HepG2 (cell line): Measurements from ENCODE around the gene CFAP43. TPM values are rescaled to one million over a fixed set of nuclear protein-coding genes. Genes with fewer than 3 reads are reported as not detected.
A peak's percentile ranks its signal among the peaks of the same experiment; 100 is the strongest.

ENCODE experiments used
- BRCA1 ChIP-seq: sonication (generic); formaldehyde crosslinking; IDR thresholded peaks from 2 replicates; pipeline ENCODE4 v1.4.0; 2020; ENCODE audit warnings: missing genetic modification reagents
- CC2D1A ChIP-seq: sonication (generic); formaldehyde crosslinking; IDR thresholded peaks from 2 replicates; pipeline ENCODE4 v1.8.1; 2023; ENCODE audit warnings: mild to moderate bottlenecking, missing genetic modification reagents
- MBD4 ChIP-seq: IDR thresholded peaks from 2 replicates; pipeline ENCODE4 v1.6.1; 2012; ENCODE audit warnings: low read length, inconsistent platforms, borderline replicate concordance
- MIER3 ChIP-seq: IDR thresholded peaks from 2 replicates; pipeline ENCODE4 v1.6.1; 2016; ENCODE audit warnings: missing compliant biosample characterization, borderline replicate concordance
- MTF2 ChIP-seq: sonication (generic); formaldehyde crosslinking; IDR thresholded peaks from 2 replicates; pipeline ENCODE4 v1.5.0; 2020; ENCODE audit warnings: missing genetic modification reagents, borderline replicate concordance
- NFE2L1 ChIP-seq: sonication (generic); formaldehyde crosslinking; IDR thresholded peaks from 2 replicates; pipeline ENCODE4 v1.4.0; 2020; ENCODE audit warnings: missing genetic modification reagents, mild to moderate bottlenecking, borderline replicate concordance
- NONO ChIP-seq, 2 experiments: fragments of 450-650 bp in 1 of 2; sonication (generic) in 1 of 2; formaldehyde crosslinking in 1 of 2; IDR thresholded peaks in 1 of 2; conservative IDR thresholded peaks in 1 of 2; 2 replicates each; pipeline versions ENCODE4 v1.6.1 to v1.8.0; 2017 to 2022; ENCODE audit warnings: mild to moderate bottlenecking in 1 of 2, missing genetic modification reagents in 1 of 2, moderate library complexity in 1 of 2
- NR2C2 ChIP-seq: sonication (generic); formaldehyde crosslinking; IDR thresholded peaks from 2 replicates; pipeline ENCODE4 v1.4.0; 2020; ENCODE audit warnings: missing genetic modification reagents, mild to moderate bottlenecking, moderate library complexity, borderline replicate concordance
- NR3C1 ChIP-seq: sonication (generic); formaldehyde crosslinking; IDR thresholded peaks from 2 replicates; pipeline ENCODE4 v1.4.0; 2020; ENCODE audit warnings: missing genetic modification reagents
- SOX6 ChIP-seq, 2 experiments: fragments of 450-650 bp in 1 of 2; sonication (generic) in 1 of 2; formaldehyde crosslinking in 1 of 2; IDR thresholded peaks; 2 replicates each; pipeline versions ENCODE4 v1.4.0 to v1.6.1; 2017 to 2020; ENCODE audit warnings: antibody characterized with exemption in 1 of 2, mild to moderate bottlenecking in 1 of 2, missing genetic modification reagents in 1 of 2
- SRSF1 ChIP-seq: fragments of 200-400 bp; formaldehyde crosslinking; optimal IDR thresholded peaks from 2 replicates; pipeline ENCODE3; 2017; ENCODE audit warnings: mild to moderate bottlenecking, low read depth, low read length, moderate library complexity
- TBX3 ChIP-seq: fragments of 450-650 bp; IDR thresholded peaks from 2 replicates; pipeline ENCODE4 v1.6.1; 2017; ENCODE audit warnings: antibody characterized with exemption, mild to moderate bottlenecking, inconsistent platforms, borderline replicate concordance
- ZBTB21 ChIP-seq: sonication (generic); formaldehyde crosslinking; IDR thresholded peaks from 2 replicates; pipeline ENCODE4 v1.4.0; 2020; ENCODE audit warnings: missing genetic modification reagents
- ZFP82 ChIP-seq: sonication (generic); formaldehyde crosslinking; IDR thresholded peaks from 2 replicates; pipeline ENCODE4 v1.5.1; 2020; ENCODE audit warnings: mild to moderate bottlenecking, missing genetic modification reagents, borderline replicate concordance
- ZKSCAN8 ChIP-seq: IDR thresholded peaks from 2 replicates; pipeline ENCODE4 v1.6.1; 2016; ENCODE audit warnings: borderline replicate concordance, missing genetic modification reagents, missing compliant biosample characterization
- ZNF136 ChIP-seq: sonication (generic); formaldehyde crosslinking; IDR thresholded peaks from 2 replicates; pipeline ENCODE4 v1.8.1; 2022; ENCODE audit warnings: low read depth, mild to moderate bottlenecking, moderate library complexity, missing genetic modification reagents
- ZNF207 ChIP-seq: fragments of 450-650 bp; IDR thresholded peaks from 2 replicates; pipeline ENCODE4 v1.6.1; 2016; ENCODE audit warnings: antibody characterized with exemption, borderline replicate concordance
- ZNF709 ChIP-seq: sonication (generic); formaldehyde crosslinking; IDR thresholded peaks from 2 replicates; pipeline ENCODE4 v1.5.0; 2020; ENCODE audit warnings: mild to moderate bottlenecking, missing genetic modification reagents
- ZNF749 ChIP-seq: sonication (generic); formaldehyde crosslinking; IDR thresholded peaks from 2 replicates; pipeline ENCODE4 v1.8.0; 2022; ENCODE audit warnings: mild to moderate bottlenecking, missing genetic modification reagents, moderate library complexity, borderline replicate concordance
- ZNF800 ChIP-seq: sonication (generic); formaldehyde crosslinking; IDR thresholded peaks from 2 replicates; pipeline ENCODE4 v1.4.0; 2020; ENCODE audit warnings: missing genetic modification reagents
- polyA plus RNA-seq, 8 experiments: library from polyadenylated mRNA; depleted of rRNA in 3 of 8; stranded (reverse) in 7 of 8; unstranded in 1 of 8; fragments of >200 nt; fragmentation: Illumina TruSeq in 4 of 8; extraction: Trizol in 4 of 8; gene quantifications; 2 replicates each; pipeline versions ENCODE4 v1.2.1 to v1.2.3, GENCODE V29; 2011 to 2016; ENCODE audit warnings: low read depth in 4 of 8, missing spikeins in 1 of 8, mixed read lengths in 1 of 8; ENCODE audit not compliant: insufficient read depth in 1 of 8
- total RNA-seq, 5 experiments: library from RNA; depleted of rRNA; stranded (reverse); fragments of >200 nt; fragmentation: Illumina TruSeq; extraction: Trizol; gene quantifications; 2 replicates each; pipeline ENCODE4 v1.2.3, GENCODE V29; 2016; ENCODE audit warnings: low read depth in 1 of 5
- TF ChIP-seq, protein P1 (sequence below): IDR thresholded peaks from 2 replicates; pipeline ENCODE4 v1.6.1; 2016; ENCODE audit warnings: low read depth, missing genetic modification reagents, missing compliant biosample characterization

CFAP43 gene
- total and polyA plus RNA-seq, 2 of the 13 experiments (the other 11 are each of a cell fraction or from before 2014, with no cell fraction given) = 0.24 to 0.38 TPM

GRCh38 chr10:104231784-104232612 lies at the start of gene CFAP43 (continued):
- TF ChIP-seq ZBTB21 (CRISPR knock-in tag) (no peak), ZNF709 (no peak), MIER3 (CRISPR knock-in tag) (peak; percentile 39; the same call in 1 of the 2 replicates), ZFP82 (CRISPR knock-in tag) (peak; percentile 52; the same call in 1 of the 2 replicates), SRSF1 (no peak), ZKSCAN8 (CRISPR knock-in tag) (peak; percentile 29; the same call in 1 of the 2 replicates), NFE2L1 (CRISPR knock-in tag) (no peak), NONO (IDR thresholded peaks at IDR 0.05) (no peak), NONO (CRISPR knock-in tag; conservative IDR thresholded peaks at IDR 0.05) (peak; percentile 84), NR3C1 (no peak), BRCA1 (CRISPR knock-in tag) (no peak), ZNF800 (CRISPR knock-in tag) (no peak), ZNF749 (CRISPR knock-in tag) (peak; percentile 66; the same call in 1 of the 2 replicates), ZNF207 (no peak), ZNF136 (CRISPR knock-in tag) (0 out of 2 replicates have a peak, but pooled peaks have one; percentile 28), CC2D1A (CRISPR knock-in tag) (no peak), SOX6 (IDR thresholded peaks at IDR 0.05) (no peak), SOX6 (CRISPR knock-in tag; IDR thresholded peaks at IDR 0.05) (peak; percentile 77), NR2C2 (CRISPR knock-in tag) (peak; percentile 54; the same call in 1 of the 2 replicates), MBD4 (no peak), MTF2 (CRISPR knock-in tag) (no peak), TBX3 (0 out of 2 replicates have a peak, but pooled peaks have one; percentile 6)
- TF ChIP-seq, protein P1, sequence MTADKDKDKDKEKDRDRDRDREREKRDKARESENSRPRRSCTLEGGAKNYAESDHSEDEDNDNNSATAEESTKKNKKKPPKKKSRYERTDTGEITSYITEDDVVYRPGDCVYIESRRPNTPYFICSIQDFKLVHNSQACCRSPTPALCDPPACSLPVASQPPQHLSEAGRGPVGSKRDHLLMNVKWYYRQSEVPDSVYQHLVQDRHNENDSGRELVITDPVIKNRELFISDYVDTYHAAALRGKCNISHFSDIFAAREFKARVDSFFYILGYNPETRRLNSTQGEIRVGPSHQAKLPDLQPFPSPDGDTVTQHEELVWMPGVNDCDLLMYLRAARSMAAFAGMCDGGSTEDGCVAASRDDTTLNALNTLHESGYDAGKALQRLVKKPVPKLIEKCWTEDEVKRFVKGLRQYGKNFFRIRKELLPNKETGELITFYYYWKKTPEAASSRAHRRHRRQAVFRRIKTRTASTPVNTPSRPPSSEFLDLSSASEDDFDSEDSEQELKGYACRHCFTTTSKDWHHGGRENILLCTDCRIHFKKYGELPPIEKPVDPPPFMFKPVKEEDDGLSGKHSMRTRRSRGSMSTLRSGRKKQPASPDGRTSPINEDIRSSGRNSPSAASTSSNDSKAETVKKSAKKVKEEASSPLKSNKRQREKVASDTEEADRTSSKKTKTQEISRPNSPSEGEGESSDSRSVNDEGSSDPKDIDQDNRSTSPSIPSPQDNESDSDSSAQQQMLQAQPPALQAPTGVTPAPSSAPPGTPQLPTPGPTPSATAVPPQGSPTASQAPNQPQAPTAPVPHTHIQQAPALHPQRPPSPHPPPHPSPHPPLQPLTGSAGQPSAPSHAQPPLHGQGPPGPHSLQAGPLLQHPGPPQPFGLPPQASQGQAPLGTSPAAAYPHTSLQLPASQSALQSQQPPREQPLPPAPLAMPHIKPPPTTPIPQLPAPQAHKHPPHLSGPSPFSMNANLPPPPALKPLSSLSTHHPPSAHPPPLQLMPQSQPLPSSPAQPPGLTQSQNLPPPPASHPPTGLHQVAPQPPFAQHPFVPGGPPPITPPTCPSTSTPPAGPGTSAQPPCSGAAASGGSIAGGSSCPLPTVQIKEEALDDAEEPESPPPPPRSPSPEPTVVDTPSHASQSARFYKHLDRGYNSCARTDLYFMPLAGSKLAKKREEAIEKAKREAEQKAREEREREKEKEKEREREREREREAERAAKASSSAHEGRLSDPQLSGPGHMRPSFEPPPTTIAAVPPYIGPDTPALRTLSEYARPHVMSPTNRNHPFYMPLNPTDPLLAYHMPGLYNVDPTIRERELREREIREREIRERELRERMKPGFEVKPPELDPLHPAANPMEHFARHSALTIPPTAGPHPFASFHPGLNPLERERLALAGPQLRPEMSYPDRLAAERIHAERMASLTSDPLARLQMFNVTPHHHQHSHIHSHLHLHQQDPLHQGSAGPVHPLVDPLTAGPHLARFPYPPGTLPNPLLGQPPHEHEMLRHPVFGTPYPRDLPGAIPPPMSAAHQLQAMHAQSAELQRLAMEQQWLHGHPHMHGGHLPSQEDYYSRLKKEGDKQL (CRISPR knock-in tag) = no peak
